Right kidney (tissue), 9 donors: ENCODE data around the gene KCNJ4.

Source experiments
- DNase-seq: peaks from one replicate; pipeline ENCODE4 v3.0.0-alpha.2; 2016
- long read RNA-seq, 8 donors: transcript quantifications; one replicate each; lab custom pipeline, GENCODE V29; 2026

Gene KCNJ4
- long read RNA-seq, donor 1, result 0 reads
- long read RNA-seq, donor 2, result 0 reads
- long read RNA-seq, donor 3, result 0 reads
- long read RNA-seq, donor 4, result 0 reads
- long read RNA-seq, donor 5, result 0 reads
- long read RNA-seq, donor 6, result 0 reads
- long read RNA-seq, donor 7, result 0 reads
- long read RNA-seq, donor 8, result 0 reads

- DNase-seq, result no peak
Measured at GRCh38 chr22:38455076-38455529, at the start of gene KCNJ4. Gene KCNJ4, minus strand, starts transcription at chr22:38455199. Its CDS starts 27,067 bp downstream, at chr22:38428132.

GRCh38 chr22:38503021-38503420 lies 48.0 kb upstream of the KCNJ4 start:
- no peak for DNase-seq

GRCh38 chr22:38501797-38502672 lies 47.0 kb upstream of the KCNJ4 start:
- no peak for DNase-seq

GRCh38 chr22:38497869-38498268 lies 42.9 kb upstream of the KCNJ4 start:
- DNase-seq, result no peak

DNA sequence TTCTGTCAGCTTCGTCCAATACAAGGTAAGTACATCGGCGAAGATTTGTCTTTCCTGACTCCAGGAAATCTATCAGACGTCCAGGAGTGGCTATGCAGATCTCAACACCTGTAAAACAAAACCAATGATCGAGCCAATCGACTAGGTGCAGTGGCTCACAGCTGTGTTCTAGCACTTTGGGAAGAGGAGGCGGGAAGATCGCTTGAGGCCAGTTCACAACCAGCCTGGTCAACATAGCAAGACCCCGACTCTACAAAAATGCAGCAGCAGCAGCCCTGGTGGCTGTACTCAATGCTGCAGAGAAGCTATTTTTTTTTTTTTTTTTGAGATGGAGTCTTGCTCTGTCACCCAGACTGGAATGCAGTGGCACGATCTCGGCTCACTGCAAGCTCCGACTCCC lies 39.9 kb upstream of the KCNJ4 start:
- no peak for DNase-seq

- DNase-seq, result no peak
Measured at GRCh38 chr22:38494498-38494897, 39.5 kb upstream of the KCNJ4 start.

DNA sequence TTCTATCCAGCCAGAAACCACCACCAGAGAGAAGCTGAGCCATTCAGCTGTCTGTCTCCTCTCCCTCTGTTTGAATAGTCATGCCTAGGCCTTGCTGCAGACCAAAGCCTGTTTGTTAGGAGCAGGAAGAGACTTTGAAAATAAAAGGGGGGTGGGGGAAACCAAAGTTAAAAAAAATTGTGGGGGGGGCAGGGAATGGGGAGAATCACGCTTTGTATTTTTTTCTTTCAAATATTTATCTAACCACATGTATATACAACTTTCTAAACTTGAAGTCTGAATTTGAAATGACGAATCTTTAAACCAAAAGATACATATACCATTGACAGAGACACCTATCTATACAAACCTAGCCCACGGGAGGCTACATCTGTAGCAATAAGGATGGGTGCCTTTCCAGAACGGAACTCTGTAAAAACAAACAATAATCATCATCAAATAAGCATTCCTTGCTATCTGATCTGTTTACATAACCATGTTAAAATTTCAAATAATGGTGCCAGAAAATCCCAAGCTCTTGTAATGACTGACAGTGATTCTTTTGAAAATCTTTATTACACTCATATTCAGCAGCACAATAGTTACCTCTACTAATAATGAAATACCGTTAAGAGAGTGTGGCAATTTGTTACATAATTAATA lies 36.8 kb upstream of the KCNJ4 start:
- no peak for DNase-seq

GRCh38 chr22:38490915-38491314 lies 35.9 kb upstream of the KCNJ4 start:
- no peak for DNase-seq

- no peak for DNase-seq
Measured at GRCh38 chr22:38490475-38490874, 35.5 kb upstream of the KCNJ4 start.

DNA sequence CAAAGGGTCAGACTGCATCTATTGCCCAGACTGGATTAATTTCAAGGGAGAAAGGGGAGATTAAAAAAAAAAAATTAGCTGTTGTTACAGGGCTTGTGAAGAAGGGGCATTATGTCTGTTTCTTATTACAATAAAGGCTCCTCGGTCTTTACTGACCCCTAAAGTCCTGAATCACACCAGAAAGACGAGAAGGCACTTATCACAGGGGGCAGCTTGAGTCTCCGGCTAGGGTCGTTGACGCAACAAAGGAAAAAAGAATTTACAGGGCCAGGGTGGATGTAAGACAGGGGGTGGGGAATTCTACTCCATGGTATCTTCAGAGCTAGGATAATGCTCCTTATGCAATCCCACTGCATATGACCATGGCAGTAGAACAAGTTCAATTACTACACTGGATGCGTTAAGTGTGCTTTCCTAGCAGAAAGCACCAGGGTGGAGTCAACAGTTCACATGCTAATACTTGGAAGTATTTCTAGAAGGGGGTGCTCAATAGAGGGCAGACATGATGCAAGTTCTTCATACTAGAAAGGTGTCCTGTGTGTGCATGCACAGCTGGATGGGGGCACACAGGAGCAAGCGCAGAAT lies 34.7 kb upstream of the KCNJ4 start:
- DNase-seq, result no peak

- DNase-seq, result no peak
Measured at GRCh38 chr22:38489142-38489541, 34.1 kb upstream of the KCNJ4 start.

DNA sequence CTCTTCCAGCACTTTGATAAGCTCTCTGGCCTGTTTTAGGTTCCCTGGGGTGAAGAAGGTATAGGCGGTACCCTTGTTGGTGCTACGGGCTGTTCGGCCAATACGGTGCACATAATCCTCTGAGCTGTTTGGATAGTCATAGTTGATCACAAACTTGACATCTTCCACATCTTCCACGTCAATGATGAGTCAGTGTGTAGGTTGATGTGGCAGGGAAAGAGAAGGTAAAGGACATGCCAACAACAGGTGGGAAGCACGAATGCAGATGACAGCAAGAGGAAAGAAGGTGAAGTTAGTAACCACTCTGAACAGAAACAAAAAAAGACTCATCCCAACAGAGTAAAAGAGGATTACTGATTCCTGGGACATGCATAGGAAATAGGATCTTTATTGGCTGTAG lies 32.9 kb upstream of the KCNJ4 start:
- no peak for DNase-seq

GRCh38 chr22:38485783-38486182 lies 30.8 kb upstream of the KCNJ4 start:
- no peak for DNase-seq

- DNase-seq, result no peak
Measured at GRCh38 chr22:38484244-38484643, 29.2 kb upstream of the KCNJ4 start.

DNA sequence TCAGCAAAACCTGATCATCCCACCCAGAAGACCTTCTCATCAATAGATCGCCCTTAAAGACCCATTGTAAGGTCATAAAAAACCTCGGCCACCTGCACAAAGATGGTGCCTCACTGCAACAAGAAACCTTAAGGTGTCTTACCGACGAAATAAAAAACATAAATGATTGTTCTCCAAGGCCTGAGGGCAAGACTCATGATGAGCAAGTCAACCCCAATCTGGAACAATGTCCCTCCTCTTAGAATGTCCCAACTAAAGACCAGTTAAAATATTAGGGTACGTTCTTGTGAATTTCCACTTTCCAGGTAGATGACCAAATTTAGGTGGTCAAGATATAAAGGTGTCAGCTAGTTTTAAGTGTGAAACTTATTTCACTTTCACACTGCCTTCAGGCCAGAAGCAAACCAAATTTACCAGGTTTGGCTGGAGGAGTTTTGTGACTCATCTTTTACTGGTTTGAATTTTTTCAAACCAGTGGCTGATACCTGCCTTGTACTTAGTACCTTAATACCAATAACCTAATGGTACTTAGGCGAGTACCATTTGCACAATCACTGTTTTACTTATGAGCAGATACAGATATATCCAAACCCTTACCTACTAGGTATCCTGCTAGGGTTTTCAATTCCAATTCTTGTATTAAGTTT lies 27.8 kb upstream of the KCNJ4 start:
- DNase-seq, result no peak

DNA sequence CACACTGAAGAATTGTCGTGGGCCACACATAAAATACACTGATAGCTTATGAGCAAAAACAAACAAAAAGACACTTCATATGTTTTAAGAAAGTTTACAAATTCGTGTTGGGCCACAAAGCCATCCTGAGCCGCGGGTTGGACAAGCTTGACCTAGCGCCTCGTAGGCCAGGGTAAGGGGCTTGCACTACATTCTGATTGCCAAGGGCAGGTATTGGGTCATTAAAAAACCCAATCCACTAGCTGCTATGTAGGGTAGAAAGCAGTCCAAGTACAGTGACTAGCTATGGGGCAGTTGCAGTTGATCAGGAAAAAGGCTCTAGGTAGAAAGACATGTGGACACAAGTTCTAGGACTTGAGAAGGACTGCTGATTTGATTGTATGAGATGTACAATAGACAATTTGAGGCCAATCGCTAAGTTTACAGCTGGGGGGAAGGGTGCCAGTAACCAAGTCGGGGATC lies 26.9 kb upstream of the KCNJ4 start:
- no peak for DNase-seq

- DNase-seq, result no peak
Measured at GRCh38 chr22:38481162-38481870, 26.3 kb upstream of the KCNJ4 start.

DNA sequence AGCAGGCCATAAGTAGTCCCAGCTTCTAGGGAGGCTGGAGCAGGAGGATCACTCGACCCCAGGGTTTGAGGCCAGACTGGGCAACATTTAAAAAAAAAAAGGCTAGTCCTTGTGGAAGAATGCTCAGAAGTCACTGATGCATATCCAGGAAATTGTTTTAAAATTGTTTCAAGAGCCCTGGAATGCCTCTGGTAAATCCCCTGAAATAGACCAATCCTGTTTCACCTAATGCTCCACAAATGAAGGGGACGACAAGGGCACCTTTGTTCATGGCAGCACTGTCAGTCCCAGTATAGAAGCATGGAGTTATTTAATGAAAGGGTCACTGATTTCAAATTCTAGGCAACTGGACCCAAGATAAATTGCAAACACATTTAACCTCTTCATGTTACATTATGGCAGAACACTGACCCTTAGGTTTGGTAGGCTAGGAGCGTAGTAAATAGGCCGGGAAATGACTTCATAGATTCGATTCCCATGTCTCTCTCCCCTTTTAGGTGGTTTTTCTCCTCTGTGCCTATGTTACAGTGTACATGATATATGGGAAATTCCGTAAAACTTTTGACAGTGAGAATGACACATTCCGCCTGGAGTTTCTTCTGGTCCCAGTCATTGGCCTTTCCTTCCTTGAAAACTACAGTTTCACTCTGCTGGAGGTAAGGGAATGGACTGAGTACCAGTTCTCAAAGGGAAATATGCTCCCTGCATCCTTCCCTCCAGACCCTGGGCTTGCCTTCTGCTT lies 24.3 kb upstream of the KCNJ4 start:
- DNase-seq, result no peak

GRCh38 chr22:38477585-38477984 lies 22.6 kb upstream of the KCNJ4 start:
- no peak for DNase-seq

DNA sequence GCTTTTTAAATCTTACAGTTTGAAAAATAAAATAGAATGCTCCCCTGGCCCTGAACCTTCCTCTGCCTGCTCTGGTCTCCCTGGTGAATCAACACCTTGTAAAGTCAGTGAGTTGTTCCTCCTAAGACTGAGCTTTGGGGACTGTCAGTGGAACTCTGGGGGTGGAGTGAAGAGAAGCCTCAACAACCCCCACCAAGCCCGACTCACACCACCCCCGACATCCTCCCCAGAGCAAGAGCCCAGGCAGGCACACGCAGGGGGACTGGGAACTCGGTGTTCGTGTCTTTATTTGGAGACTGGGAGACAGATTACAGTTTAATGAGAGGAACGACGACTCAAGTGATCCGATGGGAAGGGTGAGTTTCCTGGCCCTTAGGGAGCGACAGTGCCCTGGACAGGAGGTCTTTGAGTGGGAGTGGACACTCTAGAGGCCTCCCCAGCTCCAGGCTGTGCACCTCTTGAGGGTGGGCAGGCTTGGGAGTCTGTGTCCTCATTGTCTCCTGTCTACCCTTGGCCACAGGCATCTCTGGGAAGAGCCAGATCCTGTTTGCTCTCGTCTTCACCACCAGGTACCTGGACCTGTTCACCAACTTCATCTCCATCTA lies 19.1 kb upstream of the KCNJ4 start:
- DNase-seq, result no peak

GRCh38 chr22:38471237-38471636 lies 16.2 kb upstream of the KCNJ4 start:
- no peak for DNase-seq
